Uterus (tissue), 2 donors: ENCODE data around the gene MRPS31.

Experiments used
- CTCF ChIP-seq, 4 experiments: fragments of 200-600 bp in 2 of 4; fragments of 450-650 bp in 2 of 4; sonication (generic) in 2 of 4; IDR thresholded peaks; one replicate each; pipeline ENCODE4 v1.5.1; 2016 to 2019; ENCODE audit warnings: antibody characterized with exemption in 4 of 4, mild to moderate bottlenecking in 2 of 4, moderate library complexity in 1 of 4
- POLR2A ChIP-seq, 2 donors: fragments of 450-650 bp; IDR thresholded peaks; one replicate each; pipeline ENCODE4 v1.6.1; 2016; ENCODE audit warnings: antibody characterized with exemption in 2 of 2, mild to moderate bottlenecking in 1 of 2, moderate library complexity in 1 of 2

GRCh38 chr13:40765602-40766001 is 5.4 kb downstream of the MRPS31 start:
- TF ChIP-seq CTCF (IDR thresholded peaks at IDR 0.05) (no peak), POLR2A (IDR thresholded peaks at IDR 0.05) (no peak)
